Activated CD8-positive, alpha-beta memory T cell treated with anti-CD3 and anti-CD28 coated beads, Interleukin-2, amount 50 U/mL, for 4 hours (primary cell): ENCODE data around the gene RFT1.

Source experiments
- DNase-seq: peaks from one replicate; pipeline ENCODE4 v3.0.0-alpha.2; 2020

RFT1 gene, protein sequence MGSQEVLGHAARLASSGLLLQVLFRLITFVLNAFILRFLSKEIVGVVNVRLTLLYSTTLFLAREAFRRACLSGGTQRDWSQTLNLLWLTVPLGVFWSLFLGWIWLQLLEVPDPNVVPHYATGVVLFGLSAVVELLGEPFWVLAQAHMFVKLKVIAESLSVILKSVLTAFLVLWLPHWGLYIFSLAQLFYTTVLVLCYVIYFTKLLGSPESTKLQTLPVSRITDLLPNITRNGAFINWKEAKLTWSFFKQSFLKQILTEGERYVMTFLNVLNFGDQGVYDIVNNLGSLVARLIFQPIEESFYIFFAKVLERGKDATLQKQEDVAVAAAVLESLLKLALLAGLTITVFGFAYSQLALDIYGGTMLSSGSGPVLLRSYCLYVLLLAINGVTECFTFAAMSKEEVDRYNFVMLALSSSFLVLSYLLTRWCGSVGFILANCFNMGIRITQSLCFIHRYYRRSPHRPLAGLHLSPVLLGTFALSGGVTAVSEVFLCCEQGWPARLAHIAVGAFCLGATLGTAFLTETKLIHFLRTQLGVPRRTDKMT

DNA sequence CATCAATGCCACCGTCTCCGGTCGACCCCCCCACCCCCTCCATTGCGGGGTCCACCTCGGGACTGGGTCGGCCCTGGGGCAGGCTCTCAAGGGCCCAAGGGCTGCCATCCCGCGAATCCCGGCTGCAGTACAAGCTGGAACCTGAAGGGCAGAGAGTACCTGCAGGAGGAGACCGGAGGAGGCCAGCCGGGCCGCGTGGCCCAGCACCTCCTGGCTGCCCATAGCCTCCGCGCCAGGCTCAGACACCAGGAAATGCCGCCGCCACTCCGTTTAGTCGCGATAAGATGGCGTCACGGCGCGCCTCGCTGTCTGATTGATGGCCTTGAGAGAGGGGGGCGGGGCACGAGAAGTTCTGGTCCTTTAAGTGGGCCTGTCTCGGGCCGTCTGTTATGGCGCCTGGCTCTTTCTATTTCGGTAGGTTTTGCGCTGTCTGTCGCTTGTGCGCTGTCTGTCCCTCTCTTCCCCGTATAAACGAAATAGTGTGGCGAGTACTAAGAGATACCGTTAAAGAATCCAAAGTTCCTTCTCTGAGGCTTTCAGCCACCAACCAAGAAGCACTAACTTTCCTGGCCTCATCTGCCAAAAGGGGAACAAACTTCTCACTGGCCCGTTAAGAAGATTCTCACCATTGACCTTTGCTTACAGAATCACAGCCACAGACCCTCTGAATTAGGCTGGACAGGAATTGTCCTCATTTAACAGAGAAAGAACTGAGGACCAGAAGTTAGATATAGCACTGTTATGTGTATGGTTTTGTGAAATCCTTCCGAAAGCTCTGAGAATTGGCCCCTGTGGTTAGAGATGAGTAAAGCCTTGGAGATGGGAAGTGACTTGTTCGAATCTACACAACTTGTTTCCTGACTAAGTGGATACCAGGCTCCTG is at the start of gene RFT1:
TSS of gene RFT1 (minus strand) at position 257 of the 883 bp plus-strand sequence. CDS start at position 222, 35 bp downstream.
- DNase-seq, result peak; percentile 99

DNA sequence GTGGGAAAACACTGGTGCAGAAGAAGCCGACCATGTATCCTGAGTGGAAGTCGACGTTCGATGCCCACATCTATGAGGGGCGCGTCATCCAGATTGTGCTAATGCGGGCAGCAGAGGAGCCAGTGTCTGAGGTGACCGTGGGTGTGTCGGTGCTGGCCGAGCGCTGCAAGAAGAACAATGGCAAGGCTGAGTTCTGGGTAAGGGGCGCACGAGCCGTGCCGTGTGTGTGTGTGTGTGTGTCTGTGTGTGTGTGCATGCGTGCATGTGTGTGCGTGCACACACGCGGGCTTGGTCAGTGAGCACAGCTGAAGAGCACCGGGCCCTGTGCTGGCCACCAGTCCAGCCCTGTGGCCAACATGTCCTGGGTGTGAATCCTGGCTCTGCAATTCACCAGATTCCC is 49.3 kb upstream of the RFT1 start:
- no peak for DNase-seq

DNA sequence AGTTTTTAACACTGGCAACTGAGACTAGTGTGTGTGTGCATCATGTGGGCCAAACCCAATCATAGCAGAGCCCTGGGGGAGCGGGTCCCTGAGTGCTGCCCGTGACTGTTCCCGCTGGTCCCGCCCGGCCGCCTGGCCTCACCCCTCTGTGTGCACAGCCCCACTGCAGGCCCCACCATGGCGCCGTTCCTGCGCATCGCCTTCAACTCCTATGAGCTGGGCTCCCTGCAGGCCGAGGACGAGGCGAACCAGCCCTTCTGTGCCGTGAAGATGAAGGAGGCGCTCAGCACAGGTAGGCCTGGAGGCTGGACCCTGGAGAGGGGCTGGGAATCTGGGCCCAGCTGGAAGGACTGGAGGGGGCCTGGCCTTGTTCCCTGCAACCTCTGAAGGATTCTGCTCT is 48.0 kb upstream of the RFT1 start:
- DNase-seq, result no peak

DNA sequence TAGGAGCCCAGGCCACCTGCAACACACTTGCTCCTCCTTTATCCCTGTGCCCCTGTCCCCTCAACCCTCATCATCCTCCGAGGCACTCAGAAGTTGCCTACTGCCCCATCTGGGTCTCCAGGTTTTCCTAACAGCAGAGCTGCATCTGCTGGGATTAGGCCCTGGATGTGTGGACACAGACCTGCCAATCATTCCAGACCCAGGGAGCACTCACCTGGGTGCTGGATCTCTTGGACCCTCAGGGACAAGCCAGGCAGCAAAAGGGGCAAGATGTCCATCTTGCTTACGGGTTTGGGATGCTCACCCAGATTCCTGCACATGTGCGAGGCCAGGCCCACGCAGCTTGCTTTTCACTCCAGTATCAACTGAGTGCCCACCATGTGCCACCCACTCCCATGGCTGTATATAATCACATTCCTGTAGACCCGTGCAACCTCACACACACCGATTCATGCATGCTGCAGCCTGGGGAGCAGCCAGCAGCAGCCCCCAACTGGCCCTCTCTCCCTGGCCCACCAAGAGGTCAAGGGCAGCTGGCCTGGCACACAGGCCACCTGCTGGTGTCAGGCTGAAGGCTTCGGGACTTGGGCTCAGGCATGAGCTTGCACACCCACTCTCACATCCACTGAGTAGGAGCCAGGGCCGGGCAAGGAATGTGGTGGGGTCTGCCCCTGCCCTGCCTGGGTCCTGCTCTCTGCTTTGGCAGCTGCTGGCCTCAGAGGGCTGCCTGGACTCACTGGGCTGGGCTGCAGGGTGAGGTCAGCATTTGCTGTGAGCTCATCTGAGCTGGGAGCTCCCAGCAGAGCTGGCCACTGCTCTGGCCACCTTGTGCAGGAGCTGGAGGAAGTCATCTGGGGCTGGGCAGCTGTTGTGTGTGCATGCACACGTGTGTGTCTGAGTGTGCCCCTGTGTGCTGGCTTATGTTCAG is 45.6 kb upstream of the RFT1 start:
- no peak for DNase-seq

DNA sequence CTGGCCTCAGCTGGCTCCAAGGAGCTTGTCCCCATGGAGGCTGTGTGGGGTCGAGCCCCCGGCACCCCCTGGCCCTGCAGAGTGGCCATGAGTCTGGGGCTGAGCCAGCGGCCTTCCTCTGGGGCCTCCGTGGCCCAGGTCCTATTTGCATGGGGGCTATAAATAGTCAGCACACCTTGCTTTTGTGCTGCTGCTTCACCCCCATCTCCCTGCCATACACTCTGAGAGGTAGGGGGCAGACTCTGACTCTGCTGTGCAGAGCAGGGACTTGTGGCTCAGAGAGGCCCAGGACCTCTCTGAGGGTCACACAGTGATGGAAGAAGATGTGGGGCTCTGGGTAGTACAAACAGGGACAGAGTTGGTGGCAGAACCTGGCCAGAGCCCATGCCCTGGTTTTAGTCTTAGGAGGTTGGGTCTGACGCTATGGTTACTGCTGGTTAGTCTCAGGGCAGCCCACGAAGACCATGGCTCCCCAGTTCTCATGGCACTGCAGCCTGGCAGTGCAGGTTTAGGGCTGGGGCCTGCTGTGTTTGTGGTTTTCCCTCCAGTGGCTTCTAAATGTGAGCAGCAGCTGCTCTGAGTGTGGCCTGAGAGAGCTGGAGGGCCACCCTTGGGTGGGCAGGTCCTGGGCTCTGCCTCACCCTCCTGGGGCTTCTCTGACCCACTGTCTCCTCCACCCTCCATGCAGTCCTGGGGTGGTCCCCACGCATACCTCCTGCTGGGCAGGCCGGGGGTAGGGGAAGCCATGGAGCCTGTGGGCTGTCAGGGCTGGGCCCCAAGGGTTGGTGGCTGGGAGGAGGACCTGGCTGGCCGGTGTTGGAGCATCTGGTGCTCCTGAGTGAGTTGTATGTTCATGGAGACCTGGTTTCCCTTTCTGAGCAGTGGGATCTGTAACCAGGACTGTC is 44.4 kb upstream of the RFT1 start:
- DNase-seq, result no peak

DNA sequence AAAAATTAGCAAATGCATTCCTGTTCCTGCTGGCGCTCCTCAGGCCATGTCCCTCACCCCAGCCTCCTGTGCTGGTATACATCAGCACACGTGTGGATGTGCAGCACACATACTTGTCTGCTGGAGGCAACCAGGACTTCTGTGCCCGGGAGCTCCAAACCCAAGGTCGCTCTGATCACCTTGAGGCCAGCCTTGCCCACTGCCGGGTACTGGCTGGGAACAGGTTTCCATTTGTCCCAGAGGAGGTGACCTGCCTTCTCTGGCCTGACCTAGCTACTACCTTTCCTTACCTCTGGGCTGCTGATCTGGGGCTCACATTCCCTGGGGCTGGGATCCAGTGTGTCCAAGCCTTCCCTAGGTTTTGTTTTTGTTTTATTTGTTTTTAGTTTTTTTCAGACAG is 42.9 kb upstream of the RFT1 start:
- DNase-seq, result no peak

DNA sequence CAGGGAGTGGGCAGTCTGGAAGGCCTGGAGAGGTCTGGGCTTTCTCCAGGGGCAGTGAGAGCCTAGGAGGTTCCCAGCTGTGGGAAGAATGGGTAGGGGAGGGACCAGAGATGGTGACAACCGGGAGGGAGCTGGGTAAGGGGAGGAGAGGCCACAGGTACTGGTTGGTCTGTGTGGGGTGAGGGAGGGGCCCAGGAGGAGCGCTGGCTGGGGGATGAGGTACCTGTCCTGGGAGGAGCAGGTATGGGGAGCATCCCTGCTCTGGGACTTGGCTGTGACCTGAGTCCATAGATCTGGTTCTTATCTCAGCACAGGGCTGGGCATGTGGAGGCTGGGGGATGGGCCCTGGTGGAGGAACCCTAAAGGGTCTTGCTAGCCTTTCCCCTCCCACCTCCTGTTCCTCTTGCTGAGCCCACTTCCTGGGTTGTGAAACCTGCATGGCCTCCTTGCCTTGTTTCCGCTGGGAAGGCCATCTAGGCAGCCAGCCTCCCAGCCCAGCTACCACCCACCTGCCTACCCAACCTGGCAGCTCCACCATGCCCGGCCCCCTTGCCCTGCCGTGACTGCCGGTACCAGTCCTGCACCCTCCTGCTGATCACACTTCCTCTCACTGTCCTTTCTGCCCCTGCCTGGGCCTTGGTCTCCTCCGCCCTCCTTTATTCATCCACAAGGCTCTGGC is 41.7 kb upstream of the RFT1 start:
- DNase-seq, result no peak

DNA sequence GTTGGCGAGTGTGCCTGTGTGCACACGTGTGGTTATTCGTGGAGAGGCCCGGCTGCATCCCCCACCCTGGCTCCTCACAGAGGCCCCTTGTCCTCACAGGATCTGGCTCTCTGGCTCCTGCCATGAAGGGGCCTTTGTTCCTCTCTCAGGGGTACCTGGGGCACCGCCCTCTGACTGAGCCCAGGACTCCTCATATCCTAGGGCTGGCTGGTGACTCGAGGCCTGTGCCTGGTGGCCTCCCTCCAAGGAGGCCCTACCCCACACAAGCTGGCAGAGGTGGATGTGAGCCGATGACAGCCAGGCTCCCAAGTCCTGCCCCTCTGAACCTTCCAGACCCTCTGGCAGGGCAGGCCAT is 40.8 kb upstream of the RFT1 start:
- DNase-seq, result no peak

DNA sequence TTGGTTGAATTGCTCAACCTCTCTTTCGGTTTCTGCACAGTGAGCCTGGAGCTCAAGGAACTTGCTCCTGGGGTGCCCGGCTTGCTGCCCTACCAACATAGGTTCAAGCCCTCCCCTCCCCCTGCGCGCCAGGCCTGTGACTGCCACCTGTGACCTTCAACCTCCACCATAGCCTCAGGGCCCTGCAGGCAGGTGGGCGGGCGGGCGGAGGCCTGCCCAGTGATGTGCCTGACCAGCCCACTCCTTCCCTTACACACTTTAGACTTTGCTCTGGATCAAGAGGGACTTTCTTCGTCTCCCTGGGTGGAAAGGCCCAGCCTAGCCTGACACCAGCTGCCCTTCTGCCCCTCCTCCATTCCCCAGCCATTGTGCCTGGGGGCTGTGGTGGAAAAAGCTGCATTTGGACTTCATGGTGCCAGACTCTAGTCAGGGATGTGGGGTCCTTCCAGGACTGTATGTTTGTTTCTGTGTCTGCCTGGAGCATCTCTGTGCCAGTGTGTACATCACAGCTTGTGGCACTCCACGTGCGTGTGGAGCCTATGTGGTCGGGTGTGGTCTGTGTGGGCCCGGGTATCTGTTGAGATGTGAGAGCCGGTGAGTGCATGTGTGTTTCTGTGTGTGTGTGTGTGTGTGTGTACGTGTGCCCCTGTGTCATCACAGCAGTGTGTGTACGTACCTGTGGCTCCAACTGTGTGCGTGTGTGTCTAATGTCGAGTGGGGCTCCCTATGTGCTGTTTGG is 40.3 kb upstream of the RFT1 start:
- no peak for DNase-seq

DNA sequence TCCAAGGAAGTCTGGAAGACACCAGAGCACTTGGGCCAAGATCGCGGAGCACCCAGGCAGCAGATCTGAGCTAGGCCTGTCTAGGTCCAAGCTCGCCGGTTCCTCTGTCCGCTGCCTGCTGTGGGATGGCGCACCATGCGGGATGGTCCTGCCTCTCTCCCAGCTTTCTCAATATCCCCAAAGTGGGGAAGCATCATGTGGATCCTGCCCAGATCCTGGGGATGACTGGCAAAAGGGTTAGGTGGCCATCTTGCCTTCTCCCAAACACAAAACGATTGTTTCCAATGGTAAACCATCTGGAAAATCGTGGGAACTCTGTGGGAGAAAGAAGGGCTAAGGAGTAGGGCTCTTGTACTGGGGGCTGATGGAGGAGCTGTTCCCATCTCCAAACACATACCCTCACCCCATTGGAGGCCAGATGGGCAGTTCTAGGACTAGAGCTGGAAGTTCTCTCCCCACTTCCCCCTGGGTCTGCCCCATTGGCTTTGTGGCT is 39.6 kb upstream of the RFT1 start:
- no peak for DNase-seq

DNA sequence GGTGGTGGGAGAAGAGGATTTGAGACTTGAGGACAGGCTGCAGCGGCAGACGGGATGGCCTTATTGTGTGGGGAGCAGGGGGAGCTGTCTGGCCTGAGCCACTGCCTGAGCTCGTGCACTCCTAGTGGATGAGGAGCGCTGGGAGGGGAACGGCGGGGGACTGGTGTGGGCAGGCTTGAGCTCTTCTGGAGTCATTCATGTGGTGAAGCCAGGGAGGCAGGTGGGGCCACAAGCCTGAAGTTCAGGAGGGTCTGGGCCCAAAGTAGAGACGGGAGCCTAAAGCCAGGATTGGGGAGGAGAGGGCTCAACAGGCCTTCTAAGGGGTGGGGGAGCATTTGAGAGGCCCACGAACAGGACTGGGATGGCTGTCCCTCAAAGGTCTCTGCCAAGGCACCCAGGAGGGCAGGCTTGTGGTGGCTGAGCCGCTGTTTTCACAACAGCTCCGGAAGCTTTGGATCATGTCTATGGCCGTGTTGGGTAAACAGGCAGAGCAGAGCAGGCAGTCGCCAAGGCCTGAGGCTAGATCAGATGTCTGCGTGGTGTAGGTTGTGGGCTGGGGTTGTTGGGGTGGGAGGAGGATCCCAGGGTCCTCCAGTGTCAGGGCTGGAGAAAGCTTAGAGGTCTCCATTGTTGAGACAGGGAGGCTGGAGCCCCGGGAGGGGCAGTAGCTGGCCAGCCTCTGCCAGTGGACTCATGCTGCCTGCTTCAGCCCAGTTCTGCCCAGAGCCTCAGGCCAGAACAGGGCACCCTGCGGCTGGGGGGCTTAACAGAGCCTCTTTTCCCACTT is 39.0 kb upstream of the RFT1 start:
- DNase-seq, result no peak

DNA sequence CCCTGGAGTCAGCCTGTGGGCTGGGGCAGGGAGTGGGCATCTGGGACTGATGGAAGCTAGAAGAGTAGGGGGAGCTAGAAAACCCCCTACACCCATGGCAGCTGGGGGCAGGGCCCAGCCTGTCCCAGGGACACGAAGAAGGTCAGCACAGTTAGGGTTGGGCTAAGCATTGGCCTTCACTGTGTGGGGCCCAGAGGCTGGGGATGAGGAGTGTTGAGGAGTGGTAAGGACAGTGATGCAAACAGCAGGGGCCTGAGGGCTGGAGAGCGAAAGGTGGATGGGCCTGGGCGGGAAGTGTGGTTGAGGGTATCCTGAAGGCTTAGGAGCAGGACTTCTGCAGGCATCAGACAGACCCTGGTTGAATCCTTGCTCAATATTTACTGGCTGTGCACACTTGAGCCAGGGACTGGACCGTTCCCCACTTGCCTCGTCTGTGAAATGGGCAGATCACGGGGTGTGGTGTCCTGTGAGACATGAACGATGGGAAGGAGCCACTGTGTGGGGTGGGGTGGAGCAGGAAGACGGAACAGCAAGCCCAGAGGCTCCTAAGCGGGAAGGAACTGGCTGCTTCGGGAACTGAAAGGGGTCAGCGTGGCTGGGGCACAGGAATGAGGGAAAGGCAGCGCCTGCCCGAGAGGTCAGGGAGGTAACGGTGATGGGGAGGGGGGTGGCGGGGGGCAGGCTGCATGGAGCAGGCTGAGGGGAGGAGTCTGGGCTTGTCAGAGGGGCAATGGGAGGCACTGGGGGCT is 38.1 kb upstream of the RFT1 start:
- DNase-seq, result no peak

DNA sequence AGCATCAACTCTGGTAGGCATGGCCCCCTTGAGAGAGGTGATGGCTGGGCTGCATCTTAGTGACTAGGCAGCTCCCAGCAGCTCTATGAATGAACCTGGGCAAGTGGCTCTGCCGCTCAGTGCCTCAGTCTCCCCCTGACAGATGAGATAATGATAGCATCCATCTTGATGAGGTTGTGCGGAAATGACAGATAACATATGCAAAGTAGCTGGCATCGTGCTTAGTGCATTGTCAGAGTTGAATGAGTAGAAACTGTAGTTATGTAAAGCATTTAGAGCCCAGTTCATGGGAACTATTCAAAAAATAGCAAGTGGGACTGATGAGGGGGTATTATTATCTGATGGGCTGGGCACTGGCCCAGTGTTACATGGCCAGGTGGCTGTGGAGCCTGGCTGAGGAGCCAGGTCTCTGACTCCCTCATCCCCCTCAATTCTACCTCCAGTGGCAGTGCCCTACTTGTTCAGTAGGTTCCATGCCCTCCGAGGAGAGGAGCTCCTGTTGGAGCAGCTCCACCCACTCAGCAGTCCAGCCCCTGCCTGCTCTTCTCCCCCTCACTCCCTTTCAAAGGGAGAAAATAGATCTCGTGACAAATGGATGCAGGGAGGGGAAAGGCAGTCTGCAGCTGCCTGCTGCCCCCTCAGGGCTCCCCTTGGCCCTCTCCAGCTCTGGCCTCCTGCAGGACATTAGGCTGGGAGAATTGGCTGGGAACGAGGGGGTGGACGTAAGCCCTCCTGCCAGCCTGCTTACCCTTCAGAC is 37.4 kb upstream of the RFT1 start:
- no peak for DNase-seq

DNA sequence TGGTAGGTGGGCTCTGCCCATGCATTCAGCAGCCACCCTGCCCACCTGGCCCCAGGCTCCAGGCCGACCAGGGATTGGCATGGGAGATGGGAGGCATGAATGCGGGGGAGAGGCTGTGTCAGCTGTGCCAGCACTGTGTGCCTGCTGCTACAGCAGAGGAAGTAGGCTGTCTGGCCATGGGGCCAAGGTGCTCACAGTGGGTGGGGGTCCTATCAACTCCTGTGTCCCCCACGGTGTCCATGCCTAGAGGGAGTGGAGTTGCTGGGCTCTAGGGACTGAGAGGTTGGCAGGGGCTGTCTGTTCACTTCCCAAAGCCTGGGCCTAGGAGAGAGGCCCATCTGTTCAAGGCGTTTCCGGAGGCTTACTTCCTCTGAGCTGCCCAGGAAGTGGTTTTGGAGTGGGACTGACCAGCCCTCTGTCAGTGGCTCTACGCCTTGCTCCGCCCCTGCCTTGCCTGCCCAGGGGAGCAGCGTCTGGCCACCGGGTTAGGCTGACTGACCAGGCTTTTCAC is 36.6 kb upstream of the RFT1 start:
- no peak for DNase-seq

DNA sequence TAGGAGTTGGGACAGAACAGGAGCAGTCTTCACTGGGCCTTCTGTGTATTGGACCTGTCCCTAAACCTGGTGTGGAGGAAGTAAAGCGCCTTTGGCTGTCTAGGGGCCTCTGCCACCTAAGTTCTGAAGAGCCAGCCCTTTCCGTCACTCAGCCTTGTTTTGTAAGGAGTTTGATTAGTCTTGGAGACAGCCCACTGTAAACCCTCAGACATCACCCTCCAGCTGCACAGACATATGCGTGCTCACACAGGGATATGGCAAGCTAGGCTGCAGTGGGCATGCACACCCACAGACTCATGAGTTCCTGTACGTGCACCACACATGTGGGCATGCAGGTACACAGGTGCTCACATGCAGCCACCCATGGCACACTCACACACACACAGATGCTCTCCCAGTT is 36.0 kb upstream of the RFT1 start:
- DNase-seq, result no peak

DNA sequence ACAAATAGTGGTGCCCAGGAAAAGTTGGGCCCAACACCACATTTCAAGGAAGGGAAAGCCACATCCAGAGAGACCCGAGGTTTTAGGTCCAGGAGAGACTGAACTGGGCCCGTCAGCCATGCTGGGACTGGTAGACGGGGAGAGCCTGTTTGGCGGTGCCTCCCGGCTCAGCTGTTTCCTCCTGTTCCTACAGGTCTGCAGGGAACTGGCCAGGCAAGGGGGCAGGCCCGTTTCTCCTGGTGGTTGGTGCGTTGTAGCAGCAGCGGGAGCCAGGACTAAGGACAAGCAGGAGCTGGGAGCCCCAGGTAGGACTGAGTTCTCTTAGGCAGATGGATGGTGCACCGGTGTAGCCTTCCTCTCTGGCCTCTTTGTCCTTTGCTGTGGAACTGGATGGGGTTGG is 34.7 kb upstream of the RFT1 start:
- DNase-seq, result no peak
